CD4-positive, alpha-beta T cell treated with Interleukin-4 for 1 hour (primary cell): ENCODE measurements around the gene PAGE2B.
A peak's percentile ranks its signal among the peaks of the same experiment; 100 is the strongest.
"Not testable (repeated sequence)": the region's sequence is repeated elsewhere in the genome, so short reads cannot be mapped to it uniquely, and the experiment has no call there.

Experiments
- DNase-seq, 2 donors: peaks; one replicate each; pipeline ENCODE4 v3.0.0-alpha.2; 2020 to 2022

Gene PAGE2B

GRCh38 chrX:55074851-55075467 is at the start of gene PAGE2B:
PAGE2B (plus strand) TSS chrX:55075030; CDS start chrX:55076042, 1,012 bp downstream.
- DNase-seq: no peak

- DNase-seq: no peak
Observed at GRCh38 chrX:55026143-55026542, 48.7 kb upstream of the PAGE2B start.

- no peak for DNase-seq
Observed at GRCh38 chrX:55026840-55027239, 48.0 kb upstream of the PAGE2B start.

GRCh38 chrX:55028040-55028439 is 46.8 kb upstream of the PAGE2B start:
- no peak for DNase-seq

GRCh38 chrX:55028611-55029010 is 46.2 kb upstream of the PAGE2B start:
- no peak for DNase-seq

DNA sequence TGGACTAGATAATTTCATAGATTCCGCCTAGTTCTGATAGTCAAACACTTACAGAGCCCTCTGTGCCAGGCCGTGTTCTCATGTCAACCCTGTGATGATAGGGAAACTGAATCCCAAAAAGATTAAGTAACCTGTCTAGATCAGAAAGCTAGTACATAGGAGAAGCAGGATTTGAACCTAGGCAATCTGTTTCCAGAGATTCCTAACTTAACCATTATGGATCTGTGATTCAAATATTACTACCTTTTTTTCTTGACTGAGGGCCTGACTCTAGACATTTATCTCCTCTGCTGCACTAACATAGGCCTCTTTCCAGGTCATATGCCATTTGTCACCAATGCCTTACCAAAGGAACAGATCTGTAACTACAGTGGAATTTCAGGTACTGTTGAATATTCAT is 45.5 kb upstream of the PAGE2B start:
- no peak for DNase-seq

DNA sequence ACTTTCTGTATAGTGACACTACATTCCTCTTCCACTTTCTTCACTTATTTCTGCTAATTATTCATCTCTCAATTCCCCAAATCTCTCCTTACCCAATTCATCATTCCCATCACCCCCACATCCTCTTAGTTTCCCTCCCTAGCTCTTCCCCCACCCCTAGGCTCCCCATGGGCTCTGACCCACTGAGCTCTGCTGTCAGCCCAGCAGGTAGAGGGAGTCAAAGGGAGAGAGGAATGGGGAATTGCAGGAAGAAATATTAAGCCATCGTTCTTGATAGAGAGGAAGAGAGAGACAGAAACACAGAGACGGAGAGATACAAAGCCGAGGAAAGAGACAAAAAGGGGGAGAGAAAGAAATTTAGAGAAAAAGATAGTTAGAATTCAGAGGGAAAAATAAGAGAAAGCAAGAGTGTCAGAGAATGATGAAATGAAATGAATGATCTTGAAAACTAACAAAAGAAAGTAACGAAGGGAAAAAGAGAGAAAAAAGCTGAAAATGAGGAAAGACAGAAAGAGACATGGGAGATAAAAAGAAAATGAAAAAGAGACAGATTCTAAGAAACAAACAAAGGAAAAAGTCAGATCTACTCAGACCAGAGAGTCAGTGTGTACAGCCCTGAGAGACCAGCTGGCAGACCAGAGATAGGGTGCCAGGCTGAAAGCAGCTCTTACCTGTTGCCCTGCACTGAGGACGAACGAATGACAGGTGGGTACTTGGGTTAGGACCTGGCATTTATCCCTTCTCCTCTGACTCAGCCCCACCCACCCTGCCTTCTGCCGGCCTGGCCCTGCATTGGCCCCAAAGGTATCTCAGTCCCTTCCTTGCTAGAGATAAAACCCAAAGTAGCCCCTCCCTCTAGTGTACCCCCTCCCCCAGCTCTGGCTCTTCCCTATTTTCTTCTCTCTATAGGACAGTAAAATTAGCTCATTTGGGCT is 44.3 kb upstream of the PAGE2B start, which contains the start of gene ALAS2:
Gene ALAS2, minus strand, starts transcription at position 707 of the 935 bp plus-strand sequence. CDS start 4,977 bp downstream, outside the sequence.
- no peak for DNase-seq

GRCh38 chrX:55033429-55033828 is 41.4 kb upstream of the PAGE2B start:
- DNase-seq: no peak

DNA sequence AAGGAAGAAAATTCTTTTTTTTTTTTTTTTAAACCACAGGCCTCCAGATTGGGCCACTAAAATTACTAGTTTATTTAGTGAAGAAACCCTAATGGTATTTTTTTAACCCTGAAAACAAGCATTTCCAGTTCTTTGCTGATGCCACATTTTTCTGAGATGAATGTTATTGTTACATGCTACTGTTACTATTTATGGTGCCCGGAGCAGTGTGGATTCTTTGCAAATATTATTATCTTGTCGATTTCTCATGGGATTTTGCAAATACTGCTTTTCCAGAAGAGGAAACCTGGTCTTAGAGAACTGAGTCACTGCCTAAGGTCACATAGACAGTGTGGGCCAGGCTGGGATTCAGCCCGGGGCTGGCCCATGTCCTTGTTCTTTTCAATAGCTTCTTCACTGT is 35.4 kb upstream of the PAGE2B start:
- no peak for DNase-seq

DNA sequence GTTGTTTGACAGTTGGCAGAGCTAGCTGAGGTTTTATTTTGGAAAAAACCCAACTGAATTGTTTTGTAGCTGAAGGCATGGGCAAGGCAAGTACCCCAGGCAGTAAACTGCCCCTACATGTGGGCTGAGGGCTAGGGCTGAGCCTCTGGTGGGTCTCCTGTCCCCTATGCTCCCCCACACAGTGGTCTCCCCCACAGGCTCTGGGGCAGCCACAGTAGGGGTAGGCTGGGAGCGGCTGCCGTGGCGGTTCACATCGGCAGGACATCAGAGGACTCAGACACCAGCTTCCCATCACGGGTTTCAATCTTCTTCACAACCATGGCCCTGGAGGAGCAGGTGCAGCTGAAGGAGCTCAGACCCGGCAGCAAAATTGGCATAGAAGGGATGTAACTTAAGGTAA is 33.3 kb upstream of the PAGE2B start:
- no peak for DNase-seq

DNA sequence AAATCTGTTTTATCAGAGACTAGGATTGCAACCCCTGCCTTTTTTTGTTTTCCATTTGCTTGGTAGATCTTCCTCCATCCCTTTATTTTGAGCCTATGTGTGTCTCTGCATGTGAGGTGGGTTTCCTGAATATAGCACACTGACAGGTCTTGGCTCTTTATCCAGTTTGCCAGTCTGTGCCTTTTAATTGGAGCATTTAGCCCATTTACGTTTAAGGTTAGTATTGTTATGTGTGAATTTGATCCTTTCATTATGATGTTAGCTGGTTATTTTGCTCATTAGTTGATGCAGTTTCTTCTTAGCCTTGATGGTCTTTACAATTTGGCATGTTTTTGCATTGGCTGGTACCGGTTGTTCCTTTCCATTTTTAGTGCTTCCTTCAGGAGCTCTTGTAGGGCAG is 24.2 kb upstream of the PAGE2B start:
- DNase-seq: not testable (repeated sequence)

GRCh38 chrX:55056820-55057674 is 17.8 kb upstream of the PAGE2B start:
- DNase-seq: peak; percentile 47 to 65

DNA sequence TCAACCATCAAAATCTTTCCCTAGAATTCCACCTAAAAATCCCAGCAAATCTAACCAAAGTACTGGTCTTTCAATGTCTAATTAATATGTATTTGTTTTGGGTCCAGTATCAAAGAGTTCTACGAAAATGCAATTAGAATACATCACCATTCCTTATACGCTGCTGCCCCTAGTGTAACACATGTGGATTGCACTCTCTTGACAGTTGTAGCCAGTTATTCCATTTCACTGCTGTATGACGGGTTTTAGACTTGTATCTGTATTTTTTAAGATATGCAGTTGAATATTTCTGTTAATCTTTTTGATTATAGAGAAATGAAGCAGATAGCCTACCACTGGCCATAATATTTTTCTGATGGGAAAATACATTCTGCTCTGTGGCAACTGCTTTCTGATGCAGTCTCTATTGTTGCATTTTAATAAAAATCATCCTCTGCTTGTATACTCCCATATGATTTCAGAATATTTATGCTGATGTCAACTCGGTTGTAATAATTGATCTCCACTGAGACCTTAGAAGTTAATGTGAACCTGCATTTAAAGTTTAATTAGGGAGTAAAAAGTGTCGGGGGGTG is 17.1 kb upstream of the PAGE2B start:
- DNase-seq: peak; percentile 45 to 60

GRCh38 chrX:55067180-55067579 is 7.7 kb upstream of the PAGE2B start:
- DNase-seq: not testable (repeated sequence)

DNA sequence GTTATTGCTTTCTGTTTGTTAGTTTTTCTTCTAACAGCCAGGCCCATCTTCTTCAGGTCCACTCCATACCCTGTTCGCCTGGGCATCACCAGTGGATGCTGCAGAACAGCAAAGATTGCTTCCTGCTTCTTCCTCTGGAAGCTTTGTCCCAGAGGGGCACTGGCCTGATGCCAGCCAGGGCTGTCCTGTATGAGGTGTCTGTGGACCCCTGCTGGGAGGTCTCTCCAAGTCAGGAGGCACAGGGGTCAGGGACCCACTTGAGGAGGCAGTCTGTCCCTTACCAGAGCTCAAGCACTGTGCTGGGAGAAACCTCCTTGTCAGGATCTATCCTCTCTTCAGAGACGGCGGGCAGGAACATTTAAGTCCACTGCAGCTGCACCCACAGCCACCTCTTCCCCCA is 2.5 kb upstream of the PAGE2B start:
- no peak for DNase-seq

- DNase-seq: no peak
Observed at GRCh38 chrX:55088795-55089489, 14.1 kb downstream of the PAGE2B start, which contains the start of gene PAGE2. PAGE2 (plus strand) TSS chrX:55089018; CDS start chrX:55090021, 1,003 bp downstream.

- DNase-seq: no peak
Observed at GRCh38 chrX:55098691-55099090, 23.9 kb downstream of the PAGE2B start.

DNA sequence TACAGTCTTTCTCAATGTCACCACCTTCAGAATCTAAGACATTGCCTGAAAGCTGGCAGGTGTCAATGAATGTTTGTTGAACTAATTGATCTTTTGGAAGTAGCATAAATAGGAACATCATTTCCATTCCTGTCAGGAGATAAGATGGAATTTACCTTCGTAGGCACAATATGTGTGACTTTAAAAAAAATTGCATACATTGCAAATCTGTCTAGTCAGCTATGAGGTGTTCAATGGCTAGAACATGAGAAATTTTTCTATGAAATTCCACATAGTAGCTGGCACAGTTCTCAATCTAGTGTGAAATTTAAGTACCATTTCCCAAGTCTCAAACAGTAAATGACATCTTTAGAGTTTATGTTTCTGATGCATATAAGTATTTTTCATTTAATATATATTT is 24.3 kb downstream of the PAGE2B start:
- no peak for DNase-seq

GRCh38 chrX:55102754-55103153 is 27.9 kb downstream of the PAGE2B start:
- DNase-seq: no peak

DNA sequence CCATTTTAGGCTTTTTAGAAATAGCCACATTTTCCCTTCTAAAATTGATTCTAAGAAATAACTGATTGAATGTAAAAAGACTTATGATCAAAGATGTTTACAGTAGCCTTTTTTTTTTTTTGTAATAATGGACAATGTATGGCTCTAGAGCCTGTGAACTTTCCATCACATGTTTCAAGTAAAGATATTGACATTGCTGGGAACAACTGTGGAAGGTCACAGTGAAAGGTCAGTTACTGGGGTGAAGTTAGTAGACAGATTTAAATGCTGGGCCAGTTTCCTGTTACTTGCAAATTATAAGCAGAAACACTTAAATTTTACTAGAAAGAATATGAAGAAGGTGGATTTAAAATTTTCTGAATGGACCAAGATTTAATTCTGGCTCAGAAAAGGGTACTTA is 32.4 kb downstream of the PAGE2B start:
- DNase-seq: no peak

GRCh38 chrX:55107911-55108310 is 33.1 kb downstream of the PAGE2B start:
- DNase-seq: no peak

- no peak for DNase-seq
Observed at GRCh38 chrX:55109306-55109705, 34.5 kb downstream of the PAGE2B start.
